ENCODE data around the gene NCBP2.

NCBP2 gene

GRCh38 chr3:196941729-196942225 lies 551 bp downstream of the NCBP2 start:
- Histone ChIP-seq H3K4me3 (ENCODE audit: low read depth, low read length) (peak overlapping the region; percentile 98), H3K27ac (peak overlapping the region; percentile 91), H3K27me3 (replicated peaks) (no peaks in the 10 kb centered on the region), H3K36me3 (replicated peaks) (peaks cover 26% of the 10 kb centered on the region)
- in situ Hi-C loops (cut with HindIII; ENCODE audit: low pct_ligation_motif_present, low sequenced_read_pairs) = no loop called here
- TF ChIP-seq, protein P1, sequence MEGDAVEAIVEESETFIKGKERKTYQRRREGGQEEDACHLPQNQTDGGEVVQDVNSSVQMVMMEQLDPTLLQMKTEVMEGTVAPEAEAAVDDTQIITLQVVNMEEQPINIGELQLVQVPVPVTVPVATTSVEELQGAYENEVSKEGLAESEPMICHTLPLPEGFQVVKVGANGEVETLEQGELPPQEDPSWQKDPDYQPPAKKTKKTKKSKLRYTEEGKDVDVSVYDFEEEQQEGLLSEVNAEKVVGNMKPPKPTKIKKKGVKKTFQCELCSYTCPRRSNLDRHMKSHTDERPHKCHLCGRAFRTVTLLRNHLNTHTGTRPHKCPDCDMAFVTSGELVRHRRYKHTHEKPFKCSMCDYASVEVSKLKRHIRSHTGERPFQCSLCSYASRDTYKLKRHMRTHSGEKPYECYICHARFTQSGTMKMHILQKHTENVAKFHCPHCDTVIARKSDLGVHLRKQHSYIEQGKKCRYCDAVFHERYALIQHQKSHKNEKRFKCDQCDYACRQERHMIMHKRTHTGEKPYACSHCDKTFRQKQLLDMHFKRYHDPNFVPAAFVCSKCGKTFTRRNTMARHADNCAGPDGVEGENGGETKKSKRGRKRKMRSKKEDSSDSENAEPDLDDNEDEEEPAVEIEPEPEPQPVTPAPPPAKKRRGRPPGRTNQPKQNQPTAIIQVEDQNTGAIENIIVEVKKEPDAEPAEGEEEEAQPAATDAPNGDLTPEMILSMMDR (IDR thresholded peaks at IDR 0.05; ENCODE audit: low read depth, low read length, missing control alignments) = no peak
- peak; percentile 34 for DNase-seq

DNA sequence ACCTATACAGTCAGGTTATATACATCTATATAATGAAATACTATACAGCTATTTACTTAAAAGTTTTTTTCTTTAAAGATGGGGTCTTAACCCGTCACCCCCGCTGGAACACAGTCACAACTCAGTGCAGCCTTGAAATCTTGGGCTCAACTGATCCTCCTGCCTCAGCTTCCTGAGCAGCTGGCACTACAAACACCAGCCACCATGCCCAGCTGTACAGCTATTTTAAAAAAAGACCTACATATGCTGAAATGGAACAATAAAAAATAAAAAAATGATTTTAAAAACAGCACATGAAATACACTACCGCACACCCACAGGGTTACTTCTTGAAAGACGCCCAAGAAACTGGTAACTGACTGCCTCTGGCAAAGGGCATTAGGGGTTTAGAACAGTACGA lies 3.8 kb downstream of the NCBP2 start:
- Histone ChIP-seq H3K4me3 (ENCODE audit: low read depth, low read length) (no peak overlapping the region), H3K27ac (no peak overlapping the region), H3K27me3 (replicated peaks) (no peaks in the 10 kb centered on the region), H3K36me3 (replicated peaks) (peaks cover 45% of the 10 kb centered on the region)
- no peak for DNase-seq
- in situ Hi-C loops (cut with HindIII; ENCODE audit: low pct_ligation_motif_present, low sequenced_read_pairs) = no loop called here
- TF ChIP-seq, protein P1 (IDR thresholded peaks at IDR 0.05; ENCODE audit: low read depth, low read length, missing control alignments) = no peak

- TF ChIP-seq, protein P1 (IDR thresholded peaks at IDR 0.05; ENCODE audit: low read depth, low read length, missing control alignments) = no peak
- Histone ChIP-seq H3K36me3 (replicated peaks) (peaks cover 46% of the 10 kb centered on the region), H3K4me3 (ENCODE audit: low read depth, low read length) (no peak overlapping the region), H3K27ac (no peak overlapping the region), H3K27me3 (replicated peaks) (no peaks in the 10 kb centered on the region)
- no peak for DNase-seq
- in situ Hi-C loops (cut with HindIII; ENCODE audit: low pct_ligation_motif_present, low sequenced_read_pairs) = no loop called here
Measured at GRCh38 chr3:196938124-196938523, 4.2 kb downstream of the NCBP2 start.

GRCh38 chr3:196936288-196936687 lies 6.0 kb downstream of the NCBP2 start:
- no peak overlapping the region for H3K27ac ChIP-seq
- H3K36me3 ChIP-seq (replicated peaks) = peaks cover 60% of the 10 kb centered on the region
- no peak for DNase-seq
- H3K4me3 ChIP-seq (ENCODE audit: low read depth, low read length) = no peak overlapping the region
- TF ChIP-seq, protein P1 (IDR thresholded peaks at IDR 0.05; ENCODE audit: low read depth, low read length, missing control alignments) = no peak
- H3K27me3 ChIP-seq (replicated peaks) = no peaks in the 10 kb centered on the region
- in situ Hi-C loops (cut with HindIII; ENCODE audit: low pct_ligation_motif_present, low sequenced_read_pairs) = no loop called here

DNA sequence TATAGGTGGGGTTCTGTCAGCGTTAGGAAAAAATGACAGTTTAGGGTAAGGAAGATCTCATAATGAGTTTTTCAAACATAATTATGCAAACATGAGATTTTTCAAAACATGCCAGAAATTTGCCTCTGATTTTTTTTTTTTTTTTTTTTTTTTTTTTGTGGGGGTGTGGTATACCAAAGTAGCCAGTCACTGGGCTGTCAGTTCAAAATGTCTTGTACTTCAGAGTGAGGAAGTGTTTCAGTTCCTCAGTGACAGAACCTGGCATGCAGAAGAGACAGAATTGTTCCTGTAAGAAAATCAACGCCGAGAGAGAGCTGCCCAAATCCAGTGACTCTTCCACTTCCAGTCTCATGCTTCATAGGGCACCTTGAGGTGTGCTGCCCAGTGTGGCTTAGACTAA lies 9.7 kb downstream of the NCBP2 start:
- Histone ChIP-seq H3K4me3 (ENCODE audit: low read depth, low read length) (no peak overlapping the region), H3K36me3 (replicated peaks) (peaks cover 72% of the 10 kb centered on the region), H3K27ac (no peak overlapping the region), H3K27me3 (replicated peaks) (no peaks in the 10 kb centered on the region)
- in situ Hi-C loops (cut with HindIII; ENCODE audit: low pct_ligation_motif_present, low sequenced_read_pairs) = no loop called here
- no peak for DNase-seq
- TF ChIP-seq, protein P1 (IDR thresholded peaks at IDR 0.05; ENCODE audit: low read depth, low read length, missing control alignments) = no peak
